ENCODE measurements around the gene RIPOR1. TPM values are rescaled to one million over a fixed set of nuclear protein-coding genes. Genes with fewer than 3 reads are reported as not detected.
"Not testable (repeated sequence)": the region's sequence is repeated elsewhere in the genome, so short reads cannot be mapped to it uniquely, and the experiment has no call there.

Gene RIPOR1
- total RNA-seq, result 32.6 TPM

DNA sequence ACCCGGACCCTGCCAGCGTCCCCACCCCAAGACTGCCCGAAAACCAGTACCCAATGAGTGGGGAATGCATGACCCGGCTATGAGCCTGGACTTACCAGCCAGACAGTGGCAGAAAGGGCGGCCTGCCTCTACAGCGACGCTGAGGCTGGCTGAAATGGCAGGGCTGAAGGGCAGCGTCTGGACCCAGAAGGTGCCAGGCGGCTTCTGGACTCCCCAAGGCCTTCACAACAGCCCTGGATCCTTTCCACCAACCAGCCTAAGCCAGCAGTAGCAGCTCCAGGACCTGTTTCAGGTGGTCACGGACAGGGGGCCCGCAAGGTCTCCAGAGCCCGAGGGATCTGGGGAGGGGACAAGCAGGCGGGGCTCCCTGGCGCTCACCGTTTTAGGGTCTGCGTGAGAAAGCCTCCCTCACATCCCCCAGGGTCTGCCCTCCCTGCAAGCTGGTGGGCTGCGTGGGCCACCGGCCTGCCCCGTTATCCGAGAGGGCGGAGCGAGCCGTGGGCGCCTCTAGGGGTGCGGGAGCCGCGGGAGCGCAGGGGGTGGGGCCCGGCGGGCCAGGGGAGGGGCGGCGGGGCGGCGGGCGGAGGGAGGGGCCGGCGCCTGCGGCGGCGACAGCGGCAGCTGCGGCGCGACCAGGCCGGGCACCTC is at the start of gene RIPOR1:
Gene RIPOR1 (plus strand): TSS at position 608 of the 648 bp plus-strand sequence. CDS start 9,618 bp downstream, outside the sequence.
- DNase-seq (ENCODE audit: low spot score in 2 of 2) (peak; percentile 85 to 86), FAIRE-seq (no peak)

GRCh38 chr16:67480833-67481560 is 47.6 kb upstream of the RIPOR1 start, which contains the start of gene ATP6V0D1:
Gene ATP6V0D1 (minus strand): TSS chr16:67481157. CDS start chr16:67481086, 71 bp downstream.
- FAIRE-seq (no peak), DNase-seq (ENCODE audit: low spot score in 2 of 2) (peak; percentile 89 to 97)

DNA sequence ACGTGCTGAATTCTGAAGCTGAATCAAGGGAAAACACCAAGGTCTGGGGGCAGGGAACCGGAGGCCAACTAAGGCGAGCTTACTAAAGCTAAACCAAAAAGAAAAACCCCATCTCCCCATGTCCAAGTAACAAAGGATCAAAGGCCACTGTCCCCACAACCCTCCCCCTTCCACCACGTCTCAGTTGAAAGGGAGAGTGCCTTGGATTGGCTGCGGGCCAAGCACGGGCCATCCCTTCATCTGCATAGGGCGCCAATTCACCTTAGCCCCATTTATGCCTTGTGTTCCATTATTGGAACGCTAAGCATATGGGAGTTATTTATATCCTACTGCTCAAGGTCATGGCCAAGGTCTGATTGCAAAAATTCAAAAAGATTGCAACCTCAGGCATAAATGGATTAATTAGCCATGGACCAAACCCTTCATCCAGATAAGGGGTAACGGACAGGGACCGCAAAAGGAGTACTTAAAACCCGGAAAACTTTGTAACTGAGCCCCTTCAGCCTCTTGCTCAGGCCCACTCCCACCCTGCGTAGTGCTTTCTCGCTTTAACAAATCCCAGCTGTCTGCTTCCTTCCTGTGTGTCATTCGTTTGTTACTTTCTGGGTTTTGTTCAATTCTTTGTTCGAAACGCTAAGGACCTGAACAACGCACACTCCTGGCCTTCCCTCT is 46.9 kb upstream of the RIPOR1 start:
- FAIRE-seq, result no peak
- no peak for DNase-seq (ENCODE audit: low spot score in 2 of 2)

DNA sequence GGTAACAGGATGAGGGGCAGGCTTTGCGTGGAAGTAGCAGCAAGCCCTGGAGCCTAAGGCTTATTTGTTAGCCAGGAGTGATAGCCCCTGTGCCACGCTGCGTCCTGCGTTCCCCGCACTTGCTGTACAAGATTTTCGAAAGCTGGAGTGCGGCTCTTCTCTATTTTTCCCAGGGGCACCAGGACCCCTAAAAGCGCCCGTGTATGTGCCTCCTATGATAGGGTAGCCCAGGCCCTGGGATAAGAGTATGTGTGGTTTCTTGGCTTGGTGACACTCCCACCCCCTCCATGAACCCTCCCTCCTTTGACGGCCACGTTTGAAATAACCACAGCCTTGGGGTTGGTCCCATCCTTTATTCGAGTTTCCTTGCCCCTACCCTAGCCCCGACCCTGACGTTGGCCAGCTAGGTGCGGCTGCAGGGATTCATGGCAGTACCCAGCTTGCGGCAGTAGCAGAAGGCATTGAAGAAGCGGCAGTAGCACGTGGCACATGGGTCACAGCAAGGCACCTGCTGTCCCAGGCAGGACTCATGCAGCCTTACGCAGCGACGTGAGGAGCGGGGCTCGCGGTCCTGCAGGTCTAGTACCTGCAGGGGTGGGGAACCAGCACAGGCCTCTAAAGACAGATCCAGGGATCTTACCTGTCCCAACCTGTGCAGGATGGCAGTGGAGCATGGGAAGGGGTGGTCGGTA is 46.2 kb upstream of the RIPOR1 start:
- FAIRE-seq, result no peak
- DNase-seq (ENCODE audit: low spot score in 2 of 2), result no peak

DNA sequence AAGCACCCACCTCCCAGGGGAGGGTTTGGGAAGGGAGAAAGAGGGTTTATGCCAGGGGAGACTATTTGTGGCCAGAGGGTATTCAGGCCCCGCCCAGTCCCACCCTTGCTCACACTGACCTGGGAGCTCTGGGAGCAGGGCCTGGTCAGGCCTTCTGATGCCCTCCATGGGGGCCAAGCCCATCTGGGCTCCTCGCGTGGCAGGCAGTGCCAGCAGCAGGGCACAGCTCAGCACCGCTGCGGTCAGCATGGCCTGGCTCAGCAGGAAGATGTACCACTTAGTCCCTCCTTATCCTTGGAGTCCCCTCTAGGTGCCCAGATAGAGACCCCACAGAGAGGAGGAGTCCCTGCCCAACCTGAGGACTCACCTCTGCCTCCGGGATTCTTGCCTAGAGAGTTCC is 45.5 kb upstream of the RIPOR1 start, which contains the start of gene AGRP:
Gene AGRP (minus strand): TSS at position 398 of the 400 bp plus-strand sequence. CDS start 149 bp downstream, at position 249.
- FAIRE-seq, result no peak
- DNase-seq (ENCODE audit: low spot score in 2 of 2), result no peak

DNA sequence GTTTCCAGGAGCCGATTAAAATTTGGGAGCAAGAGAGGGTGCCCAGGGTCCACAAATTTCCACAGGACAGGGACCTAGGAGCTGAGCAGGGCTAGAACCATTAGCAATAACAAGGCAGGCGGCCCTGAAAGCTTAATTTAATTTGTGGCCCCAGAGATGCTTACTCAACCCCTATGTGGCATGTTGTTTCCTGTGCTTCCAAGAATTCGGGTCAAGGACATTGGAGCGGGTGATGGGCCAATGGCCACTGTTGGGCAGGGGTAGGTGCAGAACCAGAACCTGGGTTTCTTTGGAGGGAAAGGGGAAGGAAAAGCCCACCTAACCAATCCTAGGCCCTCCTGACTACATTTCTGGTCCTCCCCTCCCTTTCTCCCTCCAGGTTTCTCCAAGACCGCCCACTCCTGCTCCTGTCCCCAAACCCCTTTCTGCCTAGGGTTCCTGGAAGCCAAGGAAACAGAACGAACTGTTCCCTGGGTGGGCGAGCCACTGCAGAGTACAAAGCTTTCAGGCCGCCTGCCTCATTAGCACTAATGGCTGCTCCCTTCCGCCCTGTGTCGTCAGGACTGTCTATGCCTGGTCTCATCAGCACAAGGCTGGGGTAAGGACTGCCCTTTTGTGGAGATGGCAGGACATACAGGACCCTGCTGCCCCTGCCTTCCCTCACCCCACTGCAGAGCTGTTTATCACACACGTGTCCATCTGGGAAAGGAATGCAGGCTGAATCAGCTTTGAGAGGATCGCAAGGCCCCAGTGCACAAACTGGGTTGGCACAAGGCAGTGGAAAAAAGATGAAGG is 44.7 kb upstream of the RIPOR1 start:
- no peak for DNase-seq (ENCODE audit: low spot score in 2 of 2)
- no peak for FAIRE-seq

DNA sequence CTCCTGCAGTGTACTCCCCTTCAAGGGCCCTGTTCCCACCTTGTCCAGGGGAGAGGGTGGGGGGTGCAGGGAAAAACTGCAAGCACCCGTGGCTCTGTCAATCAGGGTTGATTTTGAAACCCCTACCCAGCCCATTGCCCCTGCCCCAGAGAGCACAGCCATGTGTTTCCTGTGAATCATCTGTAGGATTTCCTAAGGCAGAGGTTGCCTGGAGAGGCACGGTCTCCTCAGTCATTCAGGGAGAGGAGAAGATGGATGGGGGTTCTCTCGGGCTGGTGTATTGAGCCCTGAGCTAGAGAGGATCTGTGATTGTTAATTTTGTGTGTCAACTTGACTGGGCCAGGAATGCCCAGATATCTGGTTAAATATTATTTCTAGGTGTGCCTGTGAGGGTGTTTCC is 41.8 kb upstream of the RIPOR1 start:
- FAIRE-seq, result no peak
- DNase-seq (ENCODE audit: low spot score in 2 of 2), result no peak

- not testable (repeated sequence) for FAIRE-seq; DNase-seq (ENCODE audit: low spot score in 2 of 2)
These were observed 41.1 kb upstream of the RIPOR1 start for GRCh38 chr16:67487561-67487960.

DNA sequence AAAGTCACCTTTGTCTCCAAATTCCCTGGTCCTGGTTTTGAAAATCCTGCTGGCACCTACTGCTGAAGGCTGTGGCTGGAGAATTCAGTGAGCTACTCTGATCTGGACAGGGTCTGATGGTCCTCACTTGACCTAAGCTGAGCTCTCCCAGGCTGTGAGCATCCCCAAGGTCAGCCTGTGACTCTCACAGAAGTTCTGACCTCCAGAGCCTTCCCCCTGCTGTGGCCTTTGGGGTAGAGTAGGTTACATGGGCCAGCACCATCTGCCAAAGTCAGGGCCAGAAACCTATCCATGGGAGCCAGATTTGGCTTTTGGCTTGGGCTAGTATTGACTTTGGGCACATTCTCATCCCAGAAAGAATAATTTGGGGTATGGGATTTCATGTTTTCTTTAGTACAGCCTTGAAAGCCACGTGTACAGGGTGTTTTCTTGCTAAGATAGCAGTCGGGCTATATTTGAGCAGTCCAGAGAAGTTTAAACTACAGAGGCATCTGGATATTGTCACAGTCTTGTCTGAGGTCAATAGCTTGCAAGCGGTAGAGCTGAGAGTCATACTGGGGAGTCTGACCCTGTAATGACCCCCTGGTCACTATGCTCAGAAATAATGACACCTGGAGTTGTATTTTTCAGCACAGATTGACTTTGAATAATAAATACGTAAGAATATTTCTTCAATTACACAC is 39.1 kb upstream of the RIPOR1 start:
- no peak for FAIRE-seq
- DNase-seq (ENCODE audit: low spot score in 2 of 2), result no peak

DNA sequence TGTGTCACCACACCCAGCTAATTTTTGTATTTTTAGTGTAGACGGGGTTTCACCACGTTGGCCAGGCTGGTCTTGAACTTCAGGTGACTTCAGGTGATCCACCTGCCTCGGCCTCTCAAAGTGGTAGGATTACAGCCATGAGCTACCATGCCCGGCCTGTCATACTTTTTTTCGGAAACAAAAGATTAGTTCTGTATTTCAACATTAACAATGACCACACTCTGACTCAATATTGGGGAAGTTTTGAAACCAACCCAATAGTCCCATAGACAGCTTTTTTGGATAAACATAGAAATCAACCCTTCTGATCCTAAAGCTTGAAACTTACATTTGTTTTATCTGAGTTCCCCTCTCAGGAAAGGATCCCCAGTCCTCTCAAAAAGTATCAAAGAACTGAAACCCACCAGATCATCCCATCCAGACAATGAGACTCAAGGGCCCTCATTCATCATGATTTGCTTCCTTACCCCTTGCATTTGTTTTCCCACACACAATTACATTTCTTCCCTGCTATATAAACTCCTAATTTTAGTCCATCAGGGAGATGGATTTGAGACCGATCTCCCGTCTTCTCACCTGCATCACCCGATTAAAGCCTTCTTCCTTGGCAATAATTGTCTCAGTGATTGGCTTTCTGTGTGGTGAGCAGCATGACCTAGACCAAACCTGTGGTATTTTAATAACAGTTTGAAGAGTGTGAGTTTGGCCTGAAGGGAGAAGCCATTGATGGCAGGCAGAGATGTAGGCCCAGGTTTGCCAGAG is 38.1 kb upstream of the RIPOR1 start:
- DNase-seq (ENCODE audit: low spot score in 2 of 2), result no peak
- FAIRE-seq, result no peak

DNA sequence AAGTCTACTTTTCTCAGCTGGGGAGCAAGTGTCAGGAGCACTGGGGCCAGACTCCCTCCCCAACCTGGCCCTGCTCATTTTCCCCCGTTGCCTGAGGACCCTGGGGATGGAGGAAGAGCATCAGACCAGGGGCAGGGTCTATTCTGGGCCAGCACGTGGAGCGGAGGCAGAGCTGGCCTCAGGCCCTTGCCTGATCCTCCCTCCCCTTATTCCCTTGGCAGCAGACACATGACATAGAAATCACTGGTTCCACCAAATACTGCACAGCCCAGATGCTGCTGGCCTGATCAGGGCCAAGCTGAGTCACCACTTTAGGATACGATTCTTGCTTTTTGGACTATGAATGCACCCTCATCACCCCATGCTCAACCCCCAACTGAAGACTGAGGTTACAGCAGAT is 29.5 kb upstream of the RIPOR1 start:
- FAIRE-seq, result no peak
- no peak for DNase-seq (ENCODE audit: low spot score in 2 of 2)

- DNase-seq (ENCODE audit: low spot score in 2 of 2), result peak in 1 of 2 donors; percentile 51
- no peak for FAIRE-seq
These were observed 24.3 kb upstream of the RIPOR1 start for GRCh38 chr16:67504031-67505021.

GRCh38 chr16:67506468-67506867 is 22.2 kb upstream of the RIPOR1 start:
- no peak for DNase-seq (ENCODE audit: low spot score in 2 of 2)
- no peak for FAIRE-seq

DNA sequence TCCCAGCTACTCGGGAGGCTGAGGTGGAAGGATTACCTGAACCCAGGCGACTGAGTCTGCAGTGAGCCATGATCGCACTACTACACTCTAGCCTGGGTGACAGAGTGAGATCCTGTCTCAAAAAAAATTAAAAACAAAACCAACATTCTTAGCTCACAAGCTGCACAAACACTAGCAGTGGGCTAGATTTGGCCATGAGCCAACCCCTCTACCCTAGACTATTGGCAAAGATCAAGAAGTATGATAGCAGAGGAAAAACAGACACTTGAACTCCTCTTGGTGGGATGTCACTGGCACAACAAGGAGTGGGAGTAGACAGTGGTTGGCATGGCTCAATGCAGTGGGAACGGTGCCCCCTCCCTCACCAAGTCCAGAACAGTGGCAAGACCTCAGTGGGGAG is 19.6 kb upstream of the RIPOR1 start:
- no peak for DNase-seq (ENCODE audit: low spot score in 2 of 2)

DNA sequence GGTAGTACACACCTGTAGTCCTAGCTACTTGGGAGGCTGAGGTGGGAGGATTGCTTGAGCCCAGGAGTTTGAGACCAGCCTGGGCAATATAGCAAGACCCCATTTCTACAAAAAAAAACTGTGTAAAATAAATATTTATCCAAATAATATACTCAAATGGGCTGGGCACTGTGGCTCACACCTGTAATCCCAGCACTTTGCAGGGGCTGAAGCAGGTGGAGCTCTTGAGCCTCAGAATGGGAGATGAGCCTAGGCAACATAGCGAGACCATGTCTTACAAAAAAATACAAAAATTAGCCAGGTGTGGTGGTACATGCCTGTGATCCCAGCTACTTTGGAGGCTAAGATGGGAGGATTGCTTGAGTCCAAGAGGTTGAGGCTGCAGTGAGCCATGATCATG is 14.7 kb upstream of the RIPOR1 start:
- DNase-seq (ENCODE audit: low spot score in 2 of 2); FAIRE-seq: not testable (repeated sequence)

More for the DNA sequence above, 19.6 kb upstream of the RIPOR1 start:
- no peak for FAIRE-seq

DNA sequence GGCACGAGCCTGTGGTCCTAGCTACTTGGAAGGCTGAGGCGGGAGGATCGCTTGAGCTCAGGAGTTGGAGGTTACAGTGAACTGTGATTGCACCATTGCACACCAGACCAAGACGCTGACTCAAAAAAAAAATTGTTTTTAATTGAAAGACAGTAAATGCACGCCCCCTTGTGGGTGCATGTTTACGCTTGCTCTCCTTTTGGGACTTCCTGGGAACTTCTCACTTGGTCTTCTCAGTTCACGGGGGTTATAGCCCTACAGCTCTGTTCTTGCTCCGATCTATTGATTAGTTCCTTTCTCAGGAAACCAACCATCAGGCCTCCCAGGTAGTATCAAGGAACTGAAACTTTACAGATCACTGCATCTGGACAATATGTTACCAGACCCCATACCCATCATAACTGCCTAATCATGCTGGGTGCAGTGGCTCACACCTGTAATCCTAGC is 14.2 kb upstream of the RIPOR1 start:
- DNase-seq (ENCODE audit: low spot score in 2 of 2), result peak in 1 of 2 donors; percentile 42
- FAIRE-seq, result no peak

Data from frontal cortex (tissue), 4 donors.